A673 (cell line): ENCODE measurements around the gene ZNF330.

ENCODE experiments used
- CTCF ChIP-seq: fragments of 300-800, 200-600 bp; sonication (generic); conservative IDR thresholded peaks from 2 replicates; pipeline ENCODE4 v1.5.1; 2017; ENCODE audit warnings: low read depth, mild to moderate bottlenecking, antibody characterized with exemption, low read length, moderate library complexity, mixed read lengths
- EZH2 ChIP-seq: fragments of 200-600 bp; sonication (generic); IDR thresholded peaks from 2 replicates; pipeline ENCODE4 v1.6.1; 2017; ENCODE audit warnings: borderline replicate concordance, low read depth, mild to moderate bottlenecking, mixed read lengths, antibody characterized with exemption, low read length; ENCODE audit not compliant: poor library complexity, severe bottlenecking

GRCh38 chr4:141210168-141210567 lies 10.5 kb upstream of the ZNF330 start:
- TF ChIP-seq CTCF = no peak
- TF ChIP-seq EZH2 = no peak
